Tibial nerve (tissue), 4 donors: ENCODE data around the gene KRTAP5-11. TPM values are rescaled to one million over a fixed set of nuclear protein-coding genes. Genes with fewer than 3 reads are reported as not detected.
"Not testable (repeated sequence)": the region's sequence is repeated elsewhere in the genome, so short reads cannot be mapped to it uniquely, and the experiment has no call there.

Experiments used
- DNase-seq, 2 donors: peaks; one replicate each; pipeline ENCODE4 v3.0.0-alpha.2; 2019; ENCODE audit warnings: low spot score in 2 of 2
- H3K27ac ChIP-seq, 4 donors: fragments of 200-600 bp; sonication (generic) in 3 of 4; one replicate each; pipeline ENCODE4 v1.5.1; 2017 to 2019; ENCODE audit warnings: mild to moderate bottlenecking in 1 of 4
- H3K27me3 ChIP-seq, 2 donors: fragments of 200-600 bp; sonication (generic) in 1 of 2; one replicate each; pipeline versions ENCODE4 v1.5.1 to v1.6.0; 2017 to 2019
- H3K36me3 ChIP-seq, 3 donors: fragments of 200-600 bp; sonication (generic); one replicate each; pipeline ENCODE4 v1.5.1; 2018 to 2019
- H3K4me1 ChIP-seq, 4 donors: fragments of 200-600 bp; sonication (generic) in 3 of 4; one replicate each; pipeline ENCODE4 v1.5.1; 2017 to 2019
- H3K4me3 ChIP-seq, 4 donors: fragments of 200-600 bp; sonication (generic) in 3 of 4; one replicate each; pipeline ENCODE4 v1.5.1; 2017 to 2019; ENCODE audit warnings: mild to moderate bottlenecking in 1 of 4, moderate library complexity in 1 of 4
- H3K9me3 ChIP-seq, 4 donors: fragments of 200-600 bp; sonication (generic) in 3 of 4; one replicate each; pipeline ENCODE4 v1.5.1; 2017 to 2019
- CTCF ChIP-seq, 5 experiments: fragments of 200-600 bp in 3 of 5; fragments of 450-650 bp in 2 of 5; sonication (generic) in 3 of 5; IDR thresholded peaks; one replicate each; pipeline ENCODE4 v1.5.1; 2016 to 2019; ENCODE audit warnings: antibody characterized with exemption in 5 of 5, mild to moderate bottlenecking in 3 of 5, moderate library complexity in 2 of 5
- EP300 ChIP-seq, 2 donors: sonication (generic); formaldehyde crosslinking; IDR thresholded peaks; one replicate each; pipeline ENCODE4 v1.6.1; 2017; ENCODE audit warnings: antibody characterized with exemption in 2 of 2, mild to moderate bottlenecking in 1 of 2
- POLR2A ChIP-seq, 2 donors: fragments of 450-650 bp; IDR thresholded peaks; one replicate each; pipeline ENCODE4 v1.6.1; 2017; ENCODE audit warnings: antibody characterized with exemption in 2 of 2, mild to moderate bottlenecking in 2 of 2, moderate library complexity in 2 of 2
- WGBS, 2 donors: methylation state at CpG; one replicate each; pipeline ENCODE4 v1.1.5; 2018; 5-methylcytosine and 5-hydroxymethylcytosine counted together
- total RNA-seq, 4 donors: library from RNA; depleted of rRNA; stranded (reverse); fragments of >200 nt; gene quantifications; one replicate each; pipeline ENCODE4 v1.1.0, GENCODE V29; 2016

KRTAP5-11 gene
- total RNA-seq, 4 donors from 2014 or later = not detected

GRCh38 chr11:71581826-71582225 lies 849 bp downstream of the KRTAP5-11 start:
- no peaks in the 10 kb centered on the region for H3K9me3 ChIP-seq
- no peak overlapping the region for H3K27ac ChIP-seq
- no peaks in the 10 kb centered on the region for H3K27me3 ChIP-seq
- 73 to 78% methylated on average over 4 of the region's 4 CpGs for WGBS, 2 donors
- H3K36me3 ChIP-seq = no peaks in the 10 kb centered on the region
- H3K4me3 ChIP-seq = no peak overlapping the region
- TF ChIP-seq POLR2A (IDR thresholded peaks at IDR 0.05) = no peak
- TF ChIP-seq CTCF (IDR thresholded peaks at IDR 0.05) = no peak
- no peak for DNase-seq
- peaks cover 0 to 4% (median 0%) of the 10 kb centered on the region in 4 donors for H3K4me1 ChIP-seq

- Histone ChIP-seq H3K27ac (no peak overlapping the region), H3K4me1 (peaks cover 0 to 4% (median 0%) of the 10 kb centered on the region in 4 donors), H3K9me3 (no peaks in the 10 kb centered on the region), H3K27me3 (no peaks in the 10 kb centered on the region), H3K4me3 (no peak overlapping the region), H3K36me3 (no peaks in the 10 kb centered on the region)
- peak in 1 of 2 donors; percentile 47 for DNase-seq
- WGBS, 2 donors = 3 to 7% methylated on average over 8 of the region's 8 CpGs
- TF ChIP-seq CTCF (IDR thresholded peaks at IDR 0.05) (peak; percentile 30 to 76 (median 71)), POLR2A (IDR thresholded peaks at IDR 0.05) (no peak), EP300 (IDR thresholded peaks at IDR 0.05) (no peak)
These were observed 2.3 kb downstream of the KRTAP5-11 start for GRCh38 chr11:71580057-71581003.

GRCh38 chr11:71579513-71579912 lies 3.2 kb downstream of the KRTAP5-11 start:
- H3K4me1 ChIP-seq, DNase-seq, H3K9me3 ChIP-seq, H3K27me3 ChIP-seq, H3K36me3 ChIP-seq, H3K4me3 ChIP-seq, H3K27ac ChIP-seq: not testable (repeated sequence)
- WGBS, 2 donors = 52 to 57% methylated on average over 7 of the region's 7 CpGs

GRCh38 chr11:71577469-71578004 lies 5.1 kb downstream of the KRTAP5-11 start:
- Histone ChIP-seq H3K9me3 (no peaks in the 10 kb centered on the region), H3K27ac (no peak overlapping the region), H3K36me3 (no peaks in the 10 kb centered on the region), H3K4me1 (peaks cover 0 to 4% (median 0%) of the 10 kb centered on the region in 4 donors), H3K27me3 (no peaks in the 10 kb centered on the region), H3K4me3 (no peak overlapping the region)
- no peak for TF ChIP-seq POLR2A (IDR thresholded peaks at IDR 0.05)
- TF ChIP-seq CTCF (IDR thresholded peaks at IDR 0.05) = no peak
- no peak for TF ChIP-seq EP300 (IDR thresholded peaks at IDR 0.05)
- 88 to 93% methylated on average over 7 of the region's 7 CpGs for WGBS, 2 donors
- DNase-seq = no peak

- not testable (repeated sequence) for DNase-seq, H3K27ac ChIP-seq, H3K4me3 ChIP-seq, H3K9me3 ChIP-seq, H3K36me3 ChIP-seq, H3K27me3 ChIP-seq, H3K4me1 ChIP-seq
- 85 to 89% methylated on average over 22 to 39 of the region's 41 CpGs for WGBS, 2 donors
These were observed 5.8 kb downstream of the KRTAP5-11 start for GRCh38 chr11:71576688-71577465.
